Astrocyte (in vitro differentiated cells and primary cell): ENCODE data around the gene SLC2A13. TPM values are rescaled to one million over a fixed set of nuclear protein-coding genes. Genes with fewer than 3 reads are reported as not detected.

Source experiments
- DNase-seq: peaks from one replicate; pipeline ENCODE4 v3.0.0-alpha.2; 2010; ENCODE audit warnings: low read depth
- FAIRE-seq: peaks from 2 replicates; lab custom pipeline; 2011; peaks lifted over from hg19 to GRCh38; lab: Jason Lieb, UNC
- H2AFZ ChIP-seq: 2 replicates; pipeline ENCODE4 v1.6.0; 2012; ENCODE audit warnings: low read depth, low read length, inconsistent platforms
- H3K27ac ChIP-seq: 2 replicates; pipeline ENCODE4 v1.5.1; 2011; ENCODE audit warnings: low read depth, low read length, inconsistent platforms
- H3K27me3 ChIP-seq: 2 replicates; pipeline ENCODE4 v1.6.0; 2011; ENCODE audit warnings: low read length, inconsistent platforms; ENCODE audit not compliant: insufficient read depth
- H3K36me3 ChIP-seq: 2 replicates; pipeline ENCODE4 v1.5.1; 2011; ENCODE audit warnings: low read length, inconsistent platforms; ENCODE audit not compliant: insufficient read depth
- H3K4me1 ChIP-seq: 2 replicates; pipeline ENCODE4 v1.5.1; 2011; ENCODE audit warnings: low read length, inconsistent platforms; ENCODE audit not compliant: insufficient read depth
- H3K4me2 ChIP-seq: 2 replicates; pipeline ENCODE4 v1.6.0; 2012; ENCODE audit warnings: low read length, inconsistent platforms
- H3K4me3 ChIP-seq: 2 replicates; pipeline ENCODE4 v1.5.1; 2011; ENCODE audit warnings: low read depth, mild to moderate bottlenecking, low read length, inconsistent platforms; ENCODE audit not compliant: insufficient read depth
- H3K79me2 ChIP-seq: 2 replicates; pipeline ENCODE4 v1.6.0; 2012; ENCODE audit warnings: mild to moderate bottlenecking, low read length, inconsistent platforms; ENCODE audit not compliant: insufficient read depth
- H3K9ac ChIP-seq: 2 replicates; pipeline ENCODE4 v1.6.0; 2012; ENCODE audit warnings: mild to moderate bottlenecking, low read length, inconsistent platforms
- H3K9me3 ChIP-seq: 2 replicates; pipeline ENCODE4 v1.5.1; 2012; ENCODE audit warnings: low read depth, mild to moderate bottlenecking, low read length, inconsistent platforms; ENCODE audit not compliant: insufficient read depth
- H4K20me1 ChIP-seq: 2 replicates; pipeline ENCODE4 v1.6.0; 2012; ENCODE audit warnings: low read length, inconsistent platforms; ENCODE audit not compliant: insufficient read depth
- H3K27ac Mint-ChIP-seq: one replicate; pipeline ENCODE4 v1.8.0; 2021; ENCODE audit warnings: mild to moderate bottlenecking, mixed read lengths; ENCODE audit not compliant: unreplicated experiment
- H3K27me3 Mint-ChIP-seq: one replicate; pipeline ENCODE4 v1.8.0; 2021; ENCODE audit warnings: low read depth, mixed read lengths; ENCODE audit not compliant: unreplicated experiment
- H3K36me3 Mint-ChIP-seq: one replicate; pipeline ENCODE4 v1.8.0; 2021; ENCODE audit warnings: low read depth, mixed read lengths; ENCODE audit not compliant: unreplicated experiment
- H3K4me1 Mint-ChIP-seq: one replicate; pipeline ENCODE4 v1.8.0; 2021; ENCODE audit warnings: low read depth, mixed read lengths; ENCODE audit not compliant: unreplicated experiment
- H3K4me3 Mint-ChIP-seq: one replicate; pipeline ENCODE4 v1.8.0; 2021; ENCODE audit warnings: mild to moderate bottlenecking, moderate library complexity, mixed read lengths; ENCODE audit not compliant: unreplicated experiment
- H3K9me3 Mint-ChIP-seq: one replicate; pipeline ENCODE4 v1.8.0; 2021; ENCODE audit warnings: mild to moderate bottlenecking, mixed read lengths; ENCODE audit not compliant: unreplicated experiment
- EZH2 ChIP-seq: IDR thresholded peaks from 2 replicates; pipeline ENCODE4 v1.6.1; 2012; ENCODE audit warnings: mild to moderate bottlenecking, low read length, inconsistent platforms; ENCODE audit not compliant: insufficient read depth
- total RNA-seq: library from RNA; stranded (reverse); gene quantifications from 2 replicates; pipeline ENCODE4 v1.2.1, GENCODE V29; 2021
- TF ChIP-seq, protein P1 (sequence below): IDR thresholded peaks from 2 replicates; pipeline ENCODE4 v1.5.1; 2011; ENCODE audit warnings: low read depth, mild to moderate bottlenecking, inconsistent platforms, low read length, moderate library complexity; ENCODE audit not compliant: insufficient read depth

Gene SLC2A13
- total RNA-seq, 1 donor from 2014 or later: 10.2 TPM

DNA sequence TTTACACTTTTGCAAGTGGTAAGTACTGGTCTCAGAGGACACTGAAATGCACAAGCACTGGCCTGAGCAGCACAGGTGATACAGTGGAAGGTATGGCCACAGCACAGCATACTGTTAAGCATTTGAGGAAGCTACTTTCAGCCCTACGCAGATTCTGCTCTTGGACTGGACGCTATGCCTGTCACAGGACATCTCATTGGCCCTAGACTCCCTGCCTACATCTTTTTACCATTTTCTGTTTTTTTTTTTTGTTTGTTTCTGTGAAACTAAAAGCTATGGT lies 342.1 kb downstream of the SLC2A13 start:
- no peak overlapping the region for H3K27ac Mint-ChIP-seq
- Histone ChIP-seq H3K4me1 (no peaks in the 10 kb centered on the region), H3K27me3 (no peaks in the 10 kb centered on the region), H3K79me2 (no peaks in the 10 kb centered on the region), H3K4me3 (no peak overlapping the region), H3K36me3 (no peaks in the 10 kb centered on the region), H3K27ac (no peak overlapping the region), H3K9ac (no peak overlapping the region), H2AFZ (no peak overlapping the region), H3K9me3 (no peaks in the 10 kb centered on the region), H4K20me1 (no peaks in the 10 kb centered on the region), H3K4me2 (no peak overlapping the region)
- no peaks in the 10 kb centered on the region for H3K36me3 Mint-ChIP-seq
- no peak overlapping the region for H3K4me3 Mint-ChIP-seq
- H3K4me1 Mint-ChIP-seq: no peaks in the 10 kb centered on the region
- FAIRE-seq (no peak), DNase-seq (no peak)
- TF ChIP-seq, protein P1, sequence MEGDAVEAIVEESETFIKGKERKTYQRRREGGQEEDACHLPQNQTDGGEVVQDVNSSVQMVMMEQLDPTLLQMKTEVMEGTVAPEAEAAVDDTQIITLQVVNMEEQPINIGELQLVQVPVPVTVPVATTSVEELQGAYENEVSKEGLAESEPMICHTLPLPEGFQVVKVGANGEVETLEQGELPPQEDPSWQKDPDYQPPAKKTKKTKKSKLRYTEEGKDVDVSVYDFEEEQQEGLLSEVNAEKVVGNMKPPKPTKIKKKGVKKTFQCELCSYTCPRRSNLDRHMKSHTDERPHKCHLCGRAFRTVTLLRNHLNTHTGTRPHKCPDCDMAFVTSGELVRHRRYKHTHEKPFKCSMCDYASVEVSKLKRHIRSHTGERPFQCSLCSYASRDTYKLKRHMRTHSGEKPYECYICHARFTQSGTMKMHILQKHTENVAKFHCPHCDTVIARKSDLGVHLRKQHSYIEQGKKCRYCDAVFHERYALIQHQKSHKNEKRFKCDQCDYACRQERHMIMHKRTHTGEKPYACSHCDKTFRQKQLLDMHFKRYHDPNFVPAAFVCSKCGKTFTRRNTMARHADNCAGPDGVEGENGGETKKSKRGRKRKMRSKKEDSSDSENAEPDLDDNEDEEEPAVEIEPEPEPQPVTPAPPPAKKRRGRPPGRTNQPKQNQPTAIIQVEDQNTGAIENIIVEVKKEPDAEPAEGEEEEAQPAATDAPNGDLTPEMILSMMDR: no peak
- no peak for TF ChIP-seq EZH2
- no peaks in the 10 kb centered on the region for H3K9me3 Mint-ChIP-seq
- no peaks in the 10 kb centered on the region for H3K27me3 Mint-ChIP-seq

GRCh38 chr12:39763071-39763889 lies 342.6 kb downstream of the SLC2A13 start:
- no peaks in the 10 kb centered on the region for H3K4me1 Mint-ChIP-seq
- H3K36me3 ChIP-seq: no peaks in the 10 kb centered on the region
- no peaks in the 10 kb centered on the region for H4K20me1 ChIP-seq
- H3K9me3 Mint-ChIP-seq: no peaks in the 10 kb centered on the region
- no peaks in the 10 kb centered on the region for H3K9me3 ChIP-seq
- no peak overlapping the region for H3K27ac Mint-ChIP-seq
- H3K9ac ChIP-seq: no peak overlapping the region
- H3K4me1 ChIP-seq: no peaks in the 10 kb centered on the region
- H3K27ac ChIP-seq: no peak overlapping the region
- no peak for DNase-seq
- H3K4me3 Mint-ChIP-seq: no peak overlapping the region
- H3K36me3 Mint-ChIP-seq: no peaks in the 10 kb centered on the region
- H3K4me2 ChIP-seq: no peak overlapping the region
- H3K27me3 Mint-ChIP-seq: no peaks in the 10 kb centered on the region
- TF ChIP-seq, protein P1: no peak
- no peak for TF ChIP-seq EZH2
- no peak overlapping the region for H2AFZ ChIP-seq
- no peaks in the 10 kb centered on the region for H3K79me2 ChIP-seq
- H3K27me3 ChIP-seq: no peaks in the 10 kb centered on the region
- no peak for FAIRE-seq
- H3K4me3 ChIP-seq: no peak overlapping the region

GRCh38 chr12:39755478-39755877 lies 350.4 kb downstream of the SLC2A13 start:
- no peaks in the 10 kb centered on the region for H3K36me3 Mint-ChIP-seq
- no peaks in the 10 kb centered on the region for H3K27me3 ChIP-seq
- no peak overlapping the region for H3K4me3 ChIP-seq
- no peaks in the 10 kb centered on the region for H3K4me1 Mint-ChIP-seq
- H3K4me2 ChIP-seq: no peak overlapping the region
- H3K4me3 Mint-ChIP-seq: no peak overlapping the region
- H2AFZ ChIP-seq: no peak overlapping the region
- FAIRE-seq (no peak), DNase-seq (no peak)
- H3K27me3 Mint-ChIP-seq: no peaks in the 10 kb centered on the region
- H3K9me3 Mint-ChIP-seq: no peaks in the 10 kb centered on the region
- no peak overlapping the region for H3K27ac Mint-ChIP-seq
- no peak overlapping the region for H3K27ac ChIP-seq
- H3K9me3 ChIP-seq: no peaks in the 10 kb centered on the region
- no peaks in the 10 kb centered on the region for H3K36me3 ChIP-seq
- no peak for TF ChIP-seq EZH2
- TF ChIP-seq, protein P1: no peak
- no peaks in the 10 kb centered on the region for H3K4me1 ChIP-seq
- H4K20me1 ChIP-seq: no peaks in the 10 kb centered on the region
- no peak overlapping the region for H3K9ac ChIP-seq
- no peaks in the 10 kb centered on the region for H3K79me2 ChIP-seq
